ENCODE results near the gene SLC35G2.

SLC35G2 gene

GRCh38 chr3:136831461-136831860, 12.5 kb downstream of the SLC35G2 start:
- H3K4me3 ChIP-seq (ENCODE audit: low read length) = no peak overlapping the region
- no peak for DNase-seq (ENCODE audit: low read depth)
- no peak for TF ChIP-seq CTCF (IDR thresholded peaks at IDR 0.05; ENCODE audit: insufficient read depth, low read depth, low read length, missing control alignments)

- no peak for DNase-seq (ENCODE audit: low read depth)
- no peak for TF ChIP-seq CTCF (IDR thresholded peaks at IDR 0.05; ENCODE audit: insufficient read depth, low read depth, low read length, missing control alignments)
- H3K4me3 ChIP-seq (ENCODE audit: low read length) = no peak overlapping the region
Measured at GRCh38 chr3:136835089-136835812, 16.3 kb downstream of the SLC35G2 start.

- TF ChIP-seq CTCF (IDR thresholded peaks at IDR 0.05; ENCODE audit: insufficient read depth, low read depth, low read length, missing control alignments) = no peak
- H3K4me3 ChIP-seq (ENCODE audit: low read length) = no peak overlapping the region
- no peak for DNase-seq (ENCODE audit: low read depth)
Measured at GRCh38 chr3:136835813-136836510, 17.0 kb downstream of the SLC35G2 start.

GRCh38 chr3:136836511-136837156, 17.7 kb downstream of the SLC35G2 start:
- TF ChIP-seq CTCF (IDR thresholded peaks at IDR 0.05; ENCODE audit: insufficient read depth, low read depth, low read length, missing control alignments) = no peak
- no peak overlapping the region for H3K4me3 ChIP-seq (ENCODE audit: low read length)
- no peak for DNase-seq (ENCODE audit: low read depth)

- H3K4me3 ChIP-seq (ENCODE audit: low read length) = no peak overlapping the region
- TF ChIP-seq CTCF (IDR thresholded peaks at IDR 0.05; ENCODE audit: insufficient read depth, low read depth, low read length, missing control alignments) = no peak
- peak; percentile 46 for DNase-seq (ENCODE audit: low read depth)
Measured at GRCh38 chr3:136838641-136839555, 20.0 kb downstream of the SLC35G2 start.

- no peak overlapping the region for H3K4me3 ChIP-seq (ENCODE audit: low read length)
- DNase-seq (ENCODE audit: low read depth) = no peak
- no peak for TF ChIP-seq CTCF (IDR thresholded peaks at IDR 0.05; ENCODE audit: insufficient read depth, low read depth, low read length, missing control alignments)
Measured at GRCh38 chr3:136839556-136839931, 20.6 kb downstream of the SLC35G2 start.

Measured in epithelial cell of esophagus (primary cell).